H9 (cell line): ENCODE results near the gene HYDIN. TPM values are rescaled to one million over a fixed set of nuclear protein-coding genes. Genes with fewer than 3 reads are reported as not detected.

ENCODE experiments used
- DNase-seq: peaks from one replicate; pipeline ENCODE4 v3.0.0-alpha.2; 2017
- H2AFZ ChIP-seq: one replicate; pipeline ENCODE4 v1.6.1; 2013; ENCODE audit warnings: mild to moderate bottlenecking, low read length, control low read depth, moderate library complexity
- H2AK5ac ChIP-seq: 2 replicates; pipeline ENCODE4 v1.6.1; 2013; ENCODE audit warnings: low read length, control low read depth, mixed read lengths; ENCODE audit not compliant: insufficient read length
- H2BK120ac ChIP-seq: one replicate; pipeline ENCODE4 v1.6.1; 2013; ENCODE audit warnings: low read depth, mild to moderate bottlenecking, low read length, control low read depth, inconsistent platforms; ENCODE audit not compliant: poor library complexity, severe bottlenecking
- H2BK12ac ChIP-seq: 2 replicates; pipeline ENCODE4 v1.6.1; 2013; ENCODE audit warnings: low read length, control low read depth, mixed read lengths, low read depth; ENCODE audit not compliant: insufficient read length
- H2BK15ac ChIP-seq: 2 replicates; pipeline ENCODE4 v1.6.1; 2013; ENCODE audit warnings: low read depth, low read length, control low read depth
- H2BK20ac ChIP-seq: one replicate; pipeline ENCODE4 v1.6.1; 2013; ENCODE audit warnings: low read depth, mild to moderate bottlenecking, low read length, control low read depth, inconsistent platforms; ENCODE audit not compliant: poor library complexity, severe bottlenecking
- H2BK5ac ChIP-seq: 2 replicates; pipeline ENCODE4 v1.6.1; 2013; ENCODE audit warnings: low read length, control low read depth, mixed read lengths; ENCODE audit not compliant: insufficient read length
- H3K14ac ChIP-seq: 2 replicates; pipeline ENCODE4 v1.6.1; 2013; ENCODE audit warnings: low read length, control low read depth; ENCODE audit not compliant: insufficient read depth
- H3K18ac ChIP-seq: 2 replicates; pipeline ENCODE4 v1.6.1; 2013; ENCODE audit warnings: low read depth, mild to moderate bottlenecking, mixed read lengths, low read length, control low read depth; ENCODE audit not compliant: insufficient read length
- H3K23ac ChIP-seq: 2 replicates; pipeline ENCODE4 v1.6.1; 2013; ENCODE audit warnings: low read length, control low read depth, mixed read lengths, low read depth; ENCODE audit not compliant: insufficient read length
- H3K23me2 ChIP-seq: 2 replicates; pipeline ENCODE4 v1.6.1; 2013; ENCODE audit warnings: low read depth, mild to moderate bottlenecking, mixed read lengths, low read length, control low read depth; ENCODE audit not compliant: insufficient read length, poor library complexity, severe bottlenecking
- H3K27ac ChIP-seq: 2 replicates; pipeline ENCODE4 v1.5.1; 2013; ENCODE audit warnings: low read length, control low read depth, mixed read lengths, low read depth; ENCODE audit not compliant: insufficient read length
- H3K27me3 ChIP-seq: 2 replicates; pipeline ENCODE4 v1.6.1; 2013; ENCODE audit warnings: low read length, control low read depth, inconsistent platforms; ENCODE audit not compliant: insufficient read depth
- H3K4ac ChIP-seq: 2 replicates; pipeline ENCODE4 v1.6.1; 2013; ENCODE audit warnings: low read depth, mild to moderate bottlenecking, control low read depth, inconsistent platforms, low read length, moderate library complexity
- H3K4me1 ChIP-seq: 2 replicates; pipeline ENCODE4 v1.6.1; 2013; ENCODE audit warnings: low read length, control low read depth, inconsistent platforms; ENCODE audit not compliant: insufficient read depth
- H3K4me2 ChIP-seq: 2 replicates; pipeline ENCODE4 v1.6.1; 2013; ENCODE audit warnings: low read length, control low read depth, mixed read lengths; ENCODE audit not compliant: insufficient read length, insufficient read depth
- H3K56ac ChIP-seq: 2 replicates; pipeline ENCODE4 v1.6.1; 2013; ENCODE audit warnings: low read depth, mild to moderate bottlenecking, mixed read lengths, low read length, control low read depth; ENCODE audit not compliant: insufficient read length
- H3K79me1 ChIP-seq: 2 replicates; pipeline ENCODE4 v1.6.1; 2013; ENCODE audit warnings: low read depth, mild to moderate bottlenecking, moderate library complexity, low read length, control low read depth, inconsistent platforms; ENCODE audit not compliant: insufficient read depth, poor library complexity, severe bottlenecking
- H3K79me2 ChIP-seq: 2 replicates; pipeline ENCODE4 v1.6.1; 2013; ENCODE audit warnings: low read length, control low read depth, inconsistent platforms; ENCODE audit not compliant: insufficient read depth
- H3K9ac ChIP-seq: 2 replicates; pipeline ENCODE4 v1.6.1; 2013; ENCODE audit warnings: low read length, control low read depth, mixed read lengths; ENCODE audit not compliant: insufficient read length; ENCODE audit errors: extremely low read depth
- H3K9me3 ChIP-seq: one replicate; pipeline ENCODE4 v1.6.1; 2013; ENCODE audit warnings: low read depth, low read length, inconsistent platforms; ENCODE audit not compliant: control insufficient read depth
- H3T11ph ChIP-seq: one replicate; pipeline ENCODE4 v1.6.1; 2013; ENCODE audit warnings: mild to moderate bottlenecking, low read length, control low read depth, inconsistent platforms
- H4K20me1 ChIP-seq: one replicate; pipeline ENCODE4 v1.6.1; 2013; ENCODE audit not compliant: control insufficient read depth, insufficient read length, insufficient read depth
- H4K5ac ChIP-seq: 2 replicates; pipeline ENCODE4 v1.6.1; 2013; ENCODE audit warnings: low read depth, mild to moderate bottlenecking, mixed read lengths, low read length, control low read depth; ENCODE audit not compliant: insufficient read length
- H4K8ac ChIP-seq: replicated peaks from 2 replicates; pipeline ENCODE4 v1.6.1; 2013; ENCODE audit warnings: low read length, control low read depth, mixed read lengths, low read depth; ENCODE audit not compliant: insufficient read length
- H4K91ac ChIP-seq: 2 replicates; pipeline ENCODE4 v1.6.1; 2013; ENCODE audit warnings: low read depth, mild to moderate bottlenecking, moderate library complexity, mixed read lengths, low read length, control low read depth; ENCODE audit not compliant: insufficient read length
- H3K27ac Mint-ChIP-seq, 3 experiments: 2 replicates in 2 of 3; 3 replicates in 1 of 3; pipeline ENCODE4 v1.8.0; 2020 to 2021; ENCODE audit warnings: mixed read lengths in 3 of 3, mild to moderate bottlenecking in 1 of 3, moderate library complexity in 1 of 3
- H3K27me3 Mint-ChIP-seq: 2 replicates; pipeline ENCODE4 v1.8.0; 2021; ENCODE audit warnings: low read depth, mild to moderate bottlenecking, moderate library complexity, mixed read lengths
- H3K36me3 Mint-ChIP-seq, 3 experiments: 2 replicates in 2 of 3; 3 replicates in 1 of 3; pipeline ENCODE4 v1.8.0; 2020 to 2021; ENCODE audit warnings: low read depth in 3 of 3, mixed read lengths in 3 of 3; ENCODE audit not compliant: insufficient read depth in 1 of 3
- H3K4me1 Mint-ChIP-seq, 2 experiments: 2 replicates each; pipeline ENCODE4 v1.8.0; 2020; ENCODE audit warnings: mixed read lengths in 2 of 2
- H3K4me3 Mint-ChIP-seq, 2 experiments: 2 replicates in 1 of 2; 3 replicates in 1 of 2; pipeline ENCODE4 v1.8.0; 2020 to 2021; ENCODE audit warnings: mild to moderate bottlenecking in 2 of 2, mixed read lengths in 2 of 2, moderate library complexity in 1 of 2
- H3K9me3 Mint-ChIP-seq, 2 experiments: 2 replicates in 1 of 2; 3 replicates in 1 of 2; pipeline ENCODE4 v1.8.0; 2020; ENCODE audit warnings: mild to moderate bottlenecking in 2 of 2, mixed read lengths in 2 of 2, moderate library complexity in 1 of 2
- CTCF ChIP-seq: fragments of 200-600 bp; sonication (generic); conservative IDR thresholded peaks from 3 replicates; pipeline ENCODE4 v1.8.0; 2021; ENCODE audit warnings: antibody characterized with exemption, mild to moderate bottlenecking
- total RNA-seq: library from RNA; stranded (reverse); gene quantifications from 2 replicates; pipeline ENCODE4 v1.2.1, GENCODE V29; 2021

The HYDIN gene
- total RNA-seq, 1 experiment from 2014 or later: 1.7 TPM

- no peak overlapping the region for H3K27ac ChIP-seq
- H4K8ac ChIP-seq: no peak overlapping the region
- no peaks in the 10 kb centered on the region for H3K36me3 Mint-ChIP-seq
- no peak overlapping the region for H3K4ac ChIP-seq
- H3K9me3 Mint-ChIP-seq: no peaks in the 10 kb centered on the region; a peak in 1 of 5 replicates
- no peaks in the 10 kb centered on the region for H3K4me1 ChIP-seq
- no peaks in the 10 kb centered on the region for H3K23me2 ChIP-seq
- H3K27ac Mint-ChIP-seq: no peak overlapping the region
- no peak overlapping the region for H2BK5ac ChIP-seq
- no peak overlapping the region for H2BK20ac ChIP-seq
- H3K79me2 ChIP-seq: no peaks in the 10 kb centered on the region
- H2BK12ac ChIP-seq: no peak overlapping the region
- no peak for DNase-seq
- H3K23ac ChIP-seq: no peak overlapping the region
- H3T11ph ChIP-seq: no peak overlapping the region
- H3K4me3 Mint-ChIP-seq: no peak overlapping the region
- no peaks in the 10 kb centered on the region for H4K20me1 ChIP-seq
- H3K4me1 Mint-ChIP-seq: no peaks in the 10 kb centered on the region; a peak in 1 of 4 replicates
- no peak for TF ChIP-seq CTCF
- no peak overlapping the region for H2AK5ac ChIP-seq
- H3K4me2 ChIP-seq: no peak overlapping the region
- H3K79me1 ChIP-seq: no peaks in the 10 kb centered on the region
- no peak overlapping the region for H4K5ac ChIP-seq
- no peak overlapping the region for H3K9ac ChIP-seq
- no peak overlapping the region for H3K18ac ChIP-seq
- H2AFZ ChIP-seq: no peak overlapping the region
- H4K91ac ChIP-seq: no peak overlapping the region
- H2BK120ac ChIP-seq: no peak overlapping the region
- no peak overlapping the region for H3K56ac ChIP-seq
- no peak overlapping the region for H2BK15ac ChIP-seq
- H3K9me3 ChIP-seq: no peaks in the 10 kb centered on the region
- no peak overlapping the region for H3K14ac ChIP-seq
- H3K27me3 ChIP-seq: no peaks in the 10 kb centered on the region
- H3K27me3 Mint-ChIP-seq: no peaks in the 10 kb centered on the region
Measured at GRCh38 chr16:71260995-71261394, 30.5 kb upstream of the HYDIN start.
